Panc1 (cell line): ENCODE results near the gene SRPK1.

Experiments
- CTCF ChIP-seq: fragments of 450-650 bp; IDR thresholded peaks from 2 replicates; pipeline ENCODE4 v1.5.1; 2017; ENCODE audit warnings: mild to moderate bottlenecking
- POLR2AphosphoS5 ChIP-seq: IDR thresholded peaks from 2 replicates; pipeline ENCODE4 v1.6.1; 2012; ENCODE audit warnings: mild to moderate bottlenecking, low read depth, low read length, moderate library complexity

- no peak for TF ChIP-seq CTCF
- no peak for TF ChIP-seq POLR2AphosphoS5
Measured at GRCh38 chr6:35967076-35967774, 46.3 kb upstream of the SRPK1 start.
